Measurements from ENCODE around the gene EIF4EBP3.

EIF4EBP3 gene

GRCh38 chr5:140558542-140558941 is 11.1 kb downstream of the EIF4EBP3 start:
- Histone ChIP-seq H3K4me1 (ENCODE audit: insufficient read depth, low read length) (peaks cover 11% of the 10 kb centered on the region), H3K36me3 (ENCODE audit: insufficient read depth, low read depth, low read length) (peaks cover 13% of the 10 kb centered on the region), H3K27ac (ENCODE audit: low read length) (no peak overlapping the region), H3K4me3 (ENCODE audit: low read length) (no peak overlapping the region), H3K27me3 (ENCODE audit: insufficient read depth, low read length) (no peaks in the 10 kb centered on the region), H3K9me3 (ENCODE audit: insufficient read depth, low read depth, low read length) (no peaks in the 10 kb centered on the region), H3K9ac (ENCODE audit: low read depth, low read length) (no peak overlapping the region)

GRCh38 chr5:140560227-140560626 is 12.8 kb downstream of the EIF4EBP3 start:
- Histone ChIP-seq H3K4me3 (ENCODE audit: low read length) (no peak overlapping the region), H3K9me3 (ENCODE audit: insufficient read depth, low read depth, low read length) (no peaks in the 10 kb centered on the region), H3K27me3 (ENCODE audit: insufficient read depth, low read length) (no peaks in the 10 kb centered on the region), H3K9ac (ENCODE audit: low read depth, low read length) (no peak overlapping the region), H3K36me3 (ENCODE audit: insufficient read depth, low read depth, low read length) (no peaks in the 10 kb centered on the region), H3K4me1 (ENCODE audit: insufficient read depth, low read length) (peaks cover 11% of the 10 kb centered on the region), H3K27ac (ENCODE audit: low read length) (no peak overlapping the region)

DNA sequence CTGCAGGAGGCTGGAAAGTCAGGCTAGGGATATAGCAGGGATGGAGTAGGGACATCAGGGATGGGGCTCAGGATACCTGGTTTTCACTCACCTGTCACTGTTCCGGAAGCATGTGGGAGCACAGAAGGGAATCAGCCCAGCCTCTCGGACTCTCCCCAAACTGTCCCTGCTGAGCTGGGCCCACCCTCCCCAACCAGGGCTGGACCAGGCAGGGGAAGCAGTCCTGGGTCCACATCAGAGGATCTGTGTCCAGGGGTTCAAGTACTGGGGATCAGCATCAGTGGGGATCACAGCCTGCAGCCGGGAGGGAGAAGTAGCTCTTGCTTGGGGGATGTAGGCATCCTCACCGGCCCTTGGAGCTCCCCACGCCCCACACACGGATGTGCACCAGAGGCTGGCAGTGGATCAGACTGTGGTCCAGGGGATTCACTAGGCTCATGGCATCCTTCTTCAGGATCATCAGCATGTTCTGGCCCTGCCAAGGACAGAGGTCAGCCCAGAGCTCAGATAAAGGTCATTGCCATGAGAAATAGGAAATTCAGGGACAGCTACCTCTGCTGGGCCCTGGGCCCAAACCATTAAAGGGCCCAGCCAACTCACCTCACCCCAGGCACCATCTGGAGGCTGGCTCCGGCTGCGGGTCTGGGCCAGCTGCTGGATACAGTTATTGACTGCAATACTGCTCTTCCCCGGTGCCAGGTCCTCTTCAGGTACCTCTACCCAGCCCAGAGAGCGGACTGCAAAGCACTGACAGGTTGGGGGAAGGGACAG is 14.5 kb downstream of the EIF4EBP3 start:
- H3K36me3 ChIP-seq (ENCODE audit: insufficient read depth, low read depth, low read length) = peaks cover 11% of the 10 kb centered on the region
- H3K27ac ChIP-seq (ENCODE audit: low read length) = no peak overlapping the region
- peaks cover 8% of the 10 kb centered on the region; the same call in 1 of the 2 replicates for H3K4me1 ChIP-seq (ENCODE audit: insufficient read depth, low read length)
- no peak overlapping the region for H3K4me3 ChIP-seq (ENCODE audit: low read length)
- no peaks in the 10 kb centered on the region for H3K27me3 ChIP-seq (ENCODE audit: insufficient read depth, low read length)
- H3K9ac ChIP-seq (ENCODE audit: low read depth, low read length) = no peak overlapping the region
- H3K9me3 ChIP-seq (ENCODE audit: insufficient read depth, low read depth, low read length) = no peaks in the 10 kb centered on the region

- H3K9ac ChIP-seq (ENCODE audit: low read depth, low read length) = peak overlapping the region; percentile 96; the same call in 1 of the 2 replicates
- peaks cover 3% of the 10 kb centered on the region; the same call in 1 of the 2 replicates for H3K4me1 ChIP-seq (ENCODE audit: insufficient read depth, low read length)
- H3K27ac ChIP-seq (ENCODE audit: low read length) = no peak overlapping the region
- no peaks in the 10 kb centered on the region for H3K27me3 ChIP-seq (ENCODE audit: insufficient read depth, low read length)
- peaks cover 28% of the 10 kb centered on the region for H3K36me3 ChIP-seq (ENCODE audit: insufficient read depth, low read depth, low read length)
- H3K9me3 ChIP-seq (ENCODE audit: insufficient read depth, low read depth, low read length) = no peaks in the 10 kb centered on the region
- H3K4me3 ChIP-seq (ENCODE audit: low read length) = peak overlapping the region; percentile 98
Measured at GRCh38 chr5:140563596-140563995, 16.1 kb downstream of the EIF4EBP3 start.

GRCh38 chr5:140564196-140565023 is 16.9 kb downstream of the EIF4EBP3 start, which contains the start of the genes APBB3 and SLC35A4:
APBB3 (minus strand) TSS chr5:140564598; CDS start chr5:140564245, 353 bp downstream.
SLC35A4 (plus strand) TSS chr5:140564828; CDS start chr5:140567170, 2,342 bp downstream.
- Histone ChIP-seq H3K36me3 (ENCODE audit: insufficient read depth, low read depth, low read length) (peaks cover 28% of the 10 kb centered on the region), H3K4me3 (ENCODE audit: low read length) (peak within 1 kb of the TSS; percentile 98), H3K9ac (ENCODE audit: low read depth, low read length) (peak within 1 kb of the TSS; percentile 96), H3K4me1 (ENCODE audit: insufficient read depth, low read length) (peaks cover 3% of the 10 kb centered on the region; the same call in 1 of the 2 replicates), H3K9me3 (ENCODE audit: insufficient read depth, low read depth, low read length) (no peaks in the 10 kb centered on the region), H3K27me3 (ENCODE audit: insufficient read depth, low read length) (no peaks in the 10 kb centered on the region), H3K27ac (ENCODE audit: low read length) (peak within 1 kb of the TSS; percentile 72)

GRCh38 chr5:140565024-140565779 is 17.7 kb downstream of the EIF4EBP3 start:
- Histone ChIP-seq H3K9ac (ENCODE audit: low read depth, low read length) (peak overlapping the region; percentile 96), H3K9me3 (ENCODE audit: insufficient read depth, low read depth, low read length) (no peaks in the 10 kb centered on the region), H3K4me1 (ENCODE audit: insufficient read depth, low read length) (peaks cover 3% of the 10 kb centered on the region; the same call in 1 of the 2 replicates), H3K4me3 (ENCODE audit: low read length) (peak overlapping the region; percentile 98), H3K27ac (ENCODE audit: low read length) (peak overlapping the region; percentile 72), H3K27me3 (ENCODE audit: insufficient read depth, low read length) (no peaks in the 10 kb centered on the region), H3K36me3 (ENCODE audit: insufficient read depth, low read depth, low read length) (peaks cover 28% of the 10 kb centered on the region)

DNA sequence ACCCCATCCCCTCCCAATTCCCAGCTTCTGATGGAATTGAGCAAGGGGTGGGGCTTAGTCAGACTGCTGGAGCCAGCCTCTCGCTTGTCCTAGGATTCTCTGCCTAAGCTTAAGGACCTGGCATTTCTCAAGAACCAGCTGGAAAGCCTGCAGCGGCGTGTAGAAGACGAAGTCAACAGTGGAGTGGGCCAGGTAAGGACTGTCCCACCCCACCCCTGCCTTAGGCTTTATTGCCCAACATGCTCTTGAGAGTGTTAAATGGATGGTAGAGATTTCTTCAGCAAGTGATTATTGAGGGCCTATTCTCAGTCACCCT is 18.3 kb downstream of the EIF4EBP3 start:
- Histone ChIP-seq H3K27ac (ENCODE audit: low read length) (no peak overlapping the region), H3K27me3 (ENCODE audit: insufficient read depth, low read length) (no peaks in the 10 kb centered on the region), H3K4me1 (ENCODE audit: insufficient read depth, low read length) (peaks cover 3% of the 10 kb centered on the region; the same call in 1 of the 2 replicates), H3K36me3 (ENCODE audit: insufficient read depth, low read depth, low read length) (peaks cover 28% of the 10 kb centered on the region), H3K9ac (ENCODE audit: low read depth, low read length) (peak overlapping the region; percentile 96; the same call in 1 of the 2 replicates), H3K9me3 (ENCODE audit: insufficient read depth, low read depth, low read length) (no peaks in the 10 kb centered on the region), H3K4me3 (ENCODE audit: low read length) (peak overlapping the region; percentile 98)

DNA sequence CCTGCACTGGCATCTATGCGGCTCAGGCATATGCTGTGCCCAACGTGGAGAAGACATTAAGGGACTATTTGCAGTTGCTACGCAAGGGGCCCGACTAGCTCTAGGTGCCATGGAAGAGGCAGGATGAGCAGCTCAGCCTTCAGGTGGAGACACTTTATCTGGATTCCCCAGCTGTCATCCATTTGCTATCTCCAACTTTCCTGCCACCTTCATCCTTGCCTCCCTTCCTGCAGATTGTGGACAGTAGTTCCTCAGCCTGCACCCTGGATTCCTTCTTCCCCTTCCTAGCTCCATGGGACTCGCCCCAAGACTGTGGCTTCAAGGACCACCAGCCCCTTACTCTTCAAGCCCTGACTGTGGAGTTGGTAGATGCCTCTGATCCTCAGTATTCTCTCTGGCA is 19.2 kb downstream of the EIF4EBP3 start:
- H3K4me3 ChIP-seq (ENCODE audit: low read length) = no peak overlapping the region
- no peak overlapping the region for H3K9ac ChIP-seq (ENCODE audit: low read depth, low read length)
- H3K27ac ChIP-seq (ENCODE audit: low read length) = no peak overlapping the region
- H3K4me1 ChIP-seq (ENCODE audit: insufficient read depth, low read length) = peaks cover 3% of the 10 kb centered on the region; the same call in 1 of the 2 replicates
- H3K27me3 ChIP-seq (ENCODE audit: insufficient read depth, low read length) = no peaks in the 10 kb centered on the region
- no peaks in the 10 kb centered on the region for H3K9me3 ChIP-seq (ENCODE audit: insufficient read depth, low read depth, low read length)
- peaks cover 28% of the 10 kb centered on the region for H3K36me3 ChIP-seq (ENCODE audit: insufficient read depth, low read depth, low read length)

DNA sequence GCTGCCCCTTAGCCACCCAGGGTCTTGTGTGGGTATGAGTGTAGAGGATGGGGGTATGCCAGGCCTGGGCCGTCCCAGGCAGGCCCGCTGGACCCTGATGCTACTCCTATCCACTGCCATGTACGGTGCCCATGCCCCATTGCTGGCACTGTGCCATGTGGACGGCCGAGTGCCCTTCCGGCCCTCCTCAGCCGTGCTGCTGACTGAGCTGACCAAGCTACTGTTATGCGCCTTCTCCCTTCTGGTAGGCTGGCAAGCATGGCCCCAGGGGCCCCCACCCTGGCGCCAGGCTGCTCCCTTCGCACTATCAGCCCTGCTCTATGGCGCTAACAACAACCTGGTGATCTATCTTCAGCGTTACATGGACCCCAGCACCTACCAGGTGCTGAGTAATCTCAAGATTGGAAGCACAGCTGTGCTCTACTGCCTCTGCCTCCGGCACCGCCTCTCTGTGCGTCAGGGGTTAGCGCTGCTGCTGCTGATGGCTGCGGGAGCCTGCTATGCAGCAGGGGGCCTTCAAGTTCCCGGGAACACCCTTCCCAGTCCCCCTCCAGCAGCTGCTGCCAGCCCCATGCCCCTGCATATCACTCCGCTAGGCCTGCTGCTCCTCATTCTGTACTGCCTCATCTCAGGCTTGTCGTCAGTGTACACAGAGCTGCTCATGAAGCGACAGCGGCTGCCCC is 19.8 kb downstream of the EIF4EBP3 start:
- Histone ChIP-seq H3K9ac (ENCODE audit: low read depth, low read length) (no peak overlapping the region), H3K4me3 (ENCODE audit: low read length) (no peak overlapping the region)

GRCh38 chr5:140567871-140568270 is 20.4 kb downstream of the EIF4EBP3 start:
- Histone ChIP-seq H3K27ac (ENCODE audit: low read length) (no peak overlapping the region), H3K27me3 (ENCODE audit: insufficient read depth, low read length) (no peaks in the 10 kb centered on the region), H3K9ac (ENCODE audit: low read depth, low read length) (no peak overlapping the region), H3K4me3 (ENCODE audit: low read length) (no peak overlapping the region), H3K9me3 (ENCODE audit: insufficient read depth, low read depth, low read length) (no peaks in the 10 kb centered on the region), H3K36me3 (ENCODE audit: insufficient read depth, low read depth, low read length) (peaks cover 28% of the 10 kb centered on the region), H3K4me1 (ENCODE audit: insufficient read depth, low read length) (peaks cover 3% of the 10 kb centered on the region; the same call in 1 of the 2 replicates)

More for the DNA sequence above, 19.8 kb downstream of the EIF4EBP3 start:
- Histone ChIP-seq H3K4me1 (ENCODE audit: insufficient read depth, low read length) (peaks cover 3% of the 10 kb centered on the region; the same call in 1 of the 2 replicates), H3K27me3 (ENCODE audit: insufficient read depth, low read length) (no peaks in the 10 kb centered on the region), H3K36me3 (ENCODE audit: insufficient read depth, low read depth, low read length) (peaks cover 28% of the 10 kb centered on the region), H3K27ac (ENCODE audit: low read length) (no peak overlapping the region), H3K9me3 (ENCODE audit: insufficient read depth, low read depth, low read length) (no peaks in the 10 kb centered on the region)
